Activated B cell treated with CpG ODN at 0.5 μM for 24 hours (primary cell): ENCODE data around the gene FSTL4. TPM values are rescaled to one million over a fixed set of nuclear protein-coding genes. Genes with fewer than 3 reads are reported as not detected.

Source experiments
- ATAC-seq: fragments of 200-7000 bp; cut with Tn5 transposase; one replicate; pipeline ENCODE4 v1.10.0; 2021; ENCODE audit warnings: low read depth, mild to moderate bottlenecking, moderate library complexity
- CTCF ChIA-PET: fragments of 350-600 bp; sonication (Branson Sonifier 250); formaldehyde crosslinking; loops from one replicate; lab custom pipeline; 2021; ENCODE audit warnings: antibody characterized with exemption; lab: Charles Lee
- POLR2A ChIA-PET: fragments of 350-600 bp; sonication (Branson Sonifier 250); formaldehyde crosslinking; loops from one replicate; lab custom pipeline; 2021; ENCODE audit warnings: antibody characterized with exemption; lab: Charles Lee
- DNase-seq: peaks from one replicate; pipeline ENCODE4 v3.0.0; 2022
- H3K27ac Mint-ChIP-seq: one replicate; pipeline ENCODE4 v1.8.0; 2020; ENCODE audit warnings: mixed read lengths
- H3K27me3 Mint-ChIP-seq: one replicate; pipeline ENCODE4 v1.8.0; 2021; ENCODE audit warnings: mixed read lengths
- H3K36me3 Mint-ChIP-seq: one replicate; pipeline ENCODE4 v1.8.0; 2021; ENCODE audit warnings: low read depth, mixed read lengths
- H3K4me1 Mint-ChIP-seq: one replicate; pipeline ENCODE4 v1.8.0; 2021; ENCODE audit warnings: mixed read lengths
- H3K4me3 Mint-ChIP-seq: one replicate; pipeline ENCODE4 v1.8.0; 2020; ENCODE audit warnings: mild to moderate bottlenecking, mixed read lengths
- H3K9me3 Mint-ChIP-seq: one replicate; pipeline ENCODE4 v1.8.0; 2020; ENCODE audit warnings: mixed read lengths
- intact Hi-C: fragments of 100-400 bp; cut with micrococcal nuclease; formaldehyde crosslinking; loops from one replicate; pipeline ENCODE4 v1.15.1; 2024
- total RNA-seq: library from RNA; stranded (reverse); gene quantifications from 2 replicates; pipeline ENCODE4 v1.2.3, GENCODE V29; 2022
- TF ChIP-seq, protein P1 (sequence below): fragments of 200-600 bp; IDR thresholded peaks from one replicate; pipeline ENCODE4 v1.8.0; 2022; ENCODE audit warnings: antibody characterized with exemption, mild to moderate bottlenecking

Gene FSTL4
- total RNA-seq, 1 donor from 2014 or later = 1.7 TPM

DNA sequence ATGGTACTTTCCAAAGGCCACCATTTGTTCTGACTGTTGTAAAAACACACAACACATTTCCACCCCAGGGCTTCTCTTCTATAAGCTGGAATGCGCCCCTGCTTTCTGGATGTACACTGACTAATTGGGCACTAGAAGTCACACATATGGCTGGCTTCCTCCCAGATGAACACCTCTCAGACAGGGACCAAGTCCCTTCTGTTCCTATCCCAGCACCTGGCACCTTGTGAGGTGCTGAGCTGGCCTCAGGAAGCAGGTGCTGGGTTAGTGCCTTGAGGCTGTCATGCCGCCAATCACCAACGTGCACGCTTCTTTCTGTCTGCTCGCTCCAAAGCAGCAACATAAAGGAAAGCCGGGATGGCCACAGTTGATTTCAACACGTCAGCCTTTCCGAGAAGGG is 93.2 kb downstream of the FSTL4 start:
- CTCF ChIA-PET = no interaction called here
- POLR2A ChIA-PET = no interaction called here
- intact Hi-C loops = no loop called here
- H3K4me1 Mint-ChIP-seq = no peaks in the 10 kb centered on the region
- H3K9me3 Mint-ChIP-seq = no peaks in the 10 kb centered on the region
- H3K36me3 Mint-ChIP-seq = no peaks in the 10 kb centered on the region
- no peak overlapping the region for H3K27ac Mint-ChIP-seq
- no peak for DNase-seq
- no peak overlapping the region for H3K4me3 Mint-ChIP-seq
- ATAC-seq = no peak
- H3K27me3 Mint-ChIP-seq = peaks cover 22% of the 10 kb centered on the region
- TF ChIP-seq, protein P1, sequence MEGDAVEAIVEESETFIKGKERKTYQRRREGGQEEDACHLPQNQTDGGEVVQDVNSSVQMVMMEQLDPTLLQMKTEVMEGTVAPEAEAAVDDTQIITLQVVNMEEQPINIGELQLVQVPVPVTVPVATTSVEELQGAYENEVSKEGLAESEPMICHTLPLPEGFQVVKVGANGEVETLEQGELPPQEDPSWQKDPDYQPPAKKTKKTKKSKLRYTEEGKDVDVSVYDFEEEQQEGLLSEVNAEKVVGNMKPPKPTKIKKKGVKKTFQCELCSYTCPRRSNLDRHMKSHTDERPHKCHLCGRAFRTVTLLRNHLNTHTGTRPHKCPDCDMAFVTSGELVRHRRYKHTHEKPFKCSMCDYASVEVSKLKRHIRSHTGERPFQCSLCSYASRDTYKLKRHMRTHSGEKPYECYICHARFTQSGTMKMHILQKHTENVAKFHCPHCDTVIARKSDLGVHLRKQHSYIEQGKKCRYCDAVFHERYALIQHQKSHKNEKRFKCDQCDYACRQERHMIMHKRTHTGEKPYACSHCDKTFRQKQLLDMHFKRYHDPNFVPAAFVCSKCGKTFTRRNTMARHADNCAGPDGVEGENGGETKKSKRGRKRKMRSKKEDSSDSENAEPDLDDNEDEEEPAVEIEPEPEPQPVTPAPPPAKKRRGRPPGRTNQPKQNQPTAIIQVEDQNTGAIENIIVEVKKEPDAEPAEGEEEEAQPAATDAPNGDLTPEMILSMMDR = no peak

DNA sequence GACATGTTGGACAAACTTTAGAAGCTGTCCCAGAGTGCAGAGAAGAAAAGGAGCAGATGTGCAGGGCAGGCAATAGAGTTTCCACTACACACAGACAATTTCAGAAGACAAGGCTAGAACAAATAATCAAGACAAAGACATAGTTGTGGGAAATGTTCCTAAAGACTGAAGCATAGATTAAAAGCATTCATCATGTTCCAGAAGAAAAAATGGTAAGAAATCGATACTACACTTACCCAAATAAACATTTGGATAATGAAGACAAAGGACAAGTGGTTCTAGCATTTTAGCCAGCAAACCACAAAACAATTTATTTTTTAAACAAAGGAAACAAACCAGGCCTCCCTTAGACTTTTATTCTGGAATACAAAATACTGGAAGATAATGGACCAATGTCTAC is 97.9 kb downstream of the FSTL4 start:
- no peak overlapping the region for H3K4me3 Mint-ChIP-seq
- no peak overlapping the region for H3K27ac Mint-ChIP-seq
- H3K36me3 Mint-ChIP-seq = no peaks in the 10 kb centered on the region
- TF ChIP-seq, protein P1 = no peak
- no peaks in the 10 kb centered on the region for H3K4me1 Mint-ChIP-seq
- no peak for DNase-seq
- ATAC-seq = no peak
- CTCF ChIA-PET = no interaction called here
- H3K27me3 Mint-ChIP-seq = peaks cover 26% of the 10 kb centered on the region
- POLR2A ChIA-PET = no interaction called here
- intact Hi-C loops = no loop called here
- H3K9me3 Mint-ChIP-seq = no peaks in the 10 kb centered on the region

DNA sequence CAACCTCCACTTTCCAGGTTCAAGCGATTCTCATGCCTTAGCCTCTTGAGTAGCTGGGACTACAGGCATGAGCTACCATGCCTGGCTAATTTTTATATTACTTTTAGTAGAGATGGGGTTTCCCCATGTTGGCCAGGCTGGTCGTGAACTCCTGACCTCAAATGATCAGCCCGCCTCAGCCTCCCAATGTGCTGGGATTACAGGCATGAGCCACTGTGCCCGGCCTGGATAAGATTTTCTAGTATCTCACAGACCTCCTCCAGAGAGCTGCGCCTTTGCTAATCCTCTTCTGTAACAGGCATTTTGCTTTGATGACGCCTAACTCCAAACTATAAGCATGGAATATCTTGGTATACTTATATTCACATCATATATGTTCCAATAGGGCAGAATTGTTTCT is 99.4 kb downstream of the FSTL4 start:
- H3K27ac Mint-ChIP-seq = no peak overlapping the region
- ChIA-PET POLR2A (no interaction called here), CTCF (no interaction called here)
- DNase-seq (no peak), ATAC-seq (no peak)
- H3K36me3 Mint-ChIP-seq = no peaks in the 10 kb centered on the region
- peaks cover 26% of the 10 kb centered on the region for H3K27me3 Mint-ChIP-seq
- no peak overlapping the region for H3K4me3 Mint-ChIP-seq
- H3K9me3 Mint-ChIP-seq = no peaks in the 10 kb centered on the region
- H3K4me1 Mint-ChIP-seq = no peaks in the 10 kb centered on the region
- TF ChIP-seq, protein P1 = no peak
- intact Hi-C loops = no loop called here

DNA sequence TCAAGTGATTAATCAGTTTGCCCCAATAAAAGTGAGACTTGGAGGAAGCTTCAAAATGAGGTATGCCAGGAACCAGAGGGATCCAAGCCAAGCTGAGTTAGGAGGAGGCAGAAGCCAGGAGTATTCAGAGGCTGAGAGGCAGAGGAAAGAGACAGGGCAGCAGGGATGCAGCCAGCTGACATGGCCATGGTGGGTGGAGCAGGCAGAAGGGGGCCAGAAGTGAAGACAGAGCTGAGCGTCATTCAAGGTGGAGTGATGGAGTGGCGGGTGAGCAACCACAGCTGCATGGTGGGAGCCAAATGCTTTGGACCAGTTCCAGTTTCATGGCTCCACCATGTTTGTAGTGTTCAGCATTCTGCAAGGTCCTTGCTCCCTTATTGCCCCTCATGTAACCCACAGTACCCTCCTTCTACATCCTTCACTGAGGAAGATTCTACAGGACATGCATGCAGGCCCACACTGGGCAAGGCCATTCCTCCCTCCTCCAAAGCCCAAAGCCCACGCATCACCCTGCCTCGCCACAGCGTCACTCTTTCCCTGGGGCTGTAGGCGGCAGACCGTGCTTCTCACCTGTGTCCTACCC is 100.6 kb downstream of the FSTL4 start:
- DNase-seq (no peak), ATAC-seq (no peak)
- H3K27me3 Mint-ChIP-seq = peaks cover 21% of the 10 kb centered on the region
- no peaks in the 10 kb centered on the region for H3K9me3 Mint-ChIP-seq
- POLR2A ChIA-PET = no interaction called here
- CTCF ChIA-PET = no interaction called here
- H3K4me1 Mint-ChIP-seq = no peaks in the 10 kb centered on the region
- TF ChIP-seq, protein P1 = no peak
- no peak overlapping the region for H3K27ac Mint-ChIP-seq
- intact Hi-C loops = no loop called here
- H3K36me3 Mint-ChIP-seq = no peaks in the 10 kb centered on the region
- H3K4me3 Mint-ChIP-seq = no peak overlapping the region

DNA sequence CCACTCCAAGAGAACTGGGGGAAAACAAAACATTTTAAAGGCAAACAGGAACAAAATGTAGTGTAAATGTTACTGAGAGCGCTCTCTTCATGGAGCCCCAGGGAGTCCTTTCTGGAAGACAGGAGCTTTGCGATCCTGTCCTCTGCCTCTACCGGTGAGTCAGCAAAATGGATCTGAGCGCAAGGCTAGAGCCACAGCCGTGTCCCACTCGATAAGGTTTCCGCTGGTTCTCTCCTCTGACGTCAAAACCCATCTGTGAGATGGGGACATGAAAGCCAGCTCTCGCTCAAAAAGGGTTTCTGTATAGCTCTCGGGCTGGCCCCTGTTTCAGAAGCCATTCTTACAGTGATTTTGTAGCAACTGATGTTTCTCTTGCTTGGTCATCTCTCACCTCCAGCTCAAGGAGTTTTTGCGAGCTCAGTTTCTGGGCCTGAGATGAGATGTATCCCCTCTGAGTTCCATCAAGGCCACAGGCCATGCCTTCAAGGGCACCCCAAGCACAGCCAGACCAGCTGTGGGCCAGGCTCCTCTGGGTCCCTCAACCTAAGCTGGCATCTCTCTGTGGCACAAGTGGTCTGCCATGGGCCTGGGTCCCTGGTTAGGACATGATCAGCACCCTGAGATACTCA is 101.6 kb downstream of the FSTL4 start:
- ATAC-seq (no peak), DNase-seq (no peak)
- no peaks in the 10 kb centered on the region for H3K36me3 Mint-ChIP-seq
- CTCF ChIA-PET = no interaction called here
- POLR2A ChIA-PET = no interaction called here
- H3K27me3 Mint-ChIP-seq = peaks cover 18% of the 10 kb centered on the region
- H3K4me3 Mint-ChIP-seq = no peak overlapping the region
- no peak overlapping the region for H3K27ac Mint-ChIP-seq
- intact Hi-C loops = no loop called here
- H3K9me3 Mint-ChIP-seq = no peaks in the 10 kb centered on the region
- H3K4me1 Mint-ChIP-seq = no peaks in the 10 kb centered on the region
- TF ChIP-seq, protein P1 = no peak
